K562 (cell line): ENCODE results near the gene SCP2. TPM values are rescaled to one million over a fixed set of nuclear protein-coding genes. Genes with fewer than 3 reads are reported as not detected.

Experiments used
- ARHGAP35 ChIP-seq: fragments of 450-650 bp; IDR thresholded peaks from 2 replicates; pipeline ENCODE4 v1.6.1; 2018; ENCODE audit not compliant: partially characterized antibody
- ARID3A ChIP-seq: IDR thresholded peaks from 2 replicates; pipeline ENCODE4 v1.6.1; 2012; ENCODE audit warnings: low read depth, low read length, improper control_type of control experiment, borderline replicate concordance
- BCOR ChIP-seq: fragments of 450-650 bp; IDR thresholded peaks from 2 replicates; pipeline ENCODE4 v1.6.1; 2016
- CSDE1 ChIP-seq, 2 experiments: fragments of 450-650 bp; IDR thresholded peaks; 2 replicates each; pipeline ENCODE4 v1.6.1; 2016; ENCODE audit warnings: mild to moderate bottlenecking in 1 of 2
- EP300 ChIP-seq: IDR thresholded peaks from 2 replicates; pipeline ENCODE4 v1.6.1; 2012; ENCODE audit warnings: low read length, improper control_type of control experiment
- FOXA3 ChIP-seq, 2 experiments: fragments of 450-650 bp in 1 of 2; sonication (generic) in 1 of 2; formaldehyde crosslinking; IDR thresholded peaks in 1 of 2; conservative IDR thresholded peaks in 1 of 2; 2 replicates each; pipeline versions ENCODE4 v1.4.0 to v1.8.0; 2020 to 2022; ENCODE audit warnings: mild to moderate bottlenecking in 2 of 2, missing genetic modification reagents in 1 of 2
- HDAC3 ChIP-seq: fragments of 450-650 bp; IDR thresholded peaks from 2 replicates; pipeline ENCODE4 v1.6.1; 2018; ENCODE audit warnings: borderline replicate concordance, mild to moderate bottlenecking, moderate library complexity; ENCODE audit not compliant: partially characterized antibody
- HNRNPUL1 ChIP-seq: fragments of 200-400 bp; formaldehyde crosslinking; IDR thresholded peaks from 2 replicates; pipeline ENCODE4 v1.6.1; 2017; ENCODE audit warnings: low read length
- MAFF ChIP-seq: IDR thresholded peaks from 2 replicates; pipeline ENCODE4 v1.6.1; 2012; ENCODE audit warnings: low read length, improper control_type of control experiment
- MAZ ChIP-seq, 2 experiments: fragments of 450-650 bp in 1 of 2; sonication (generic) in 1 of 2; formaldehyde crosslinking; IDR thresholded peaks in 1 of 2; conservative IDR thresholded peaks in 1 of 2; 2 replicates each; pipeline versions ENCODE4 v1.4.0 to v1.5.0; 2020; ENCODE audit warnings: mild to moderate bottlenecking in 1 of 2, missing genetic modification reagents in 1 of 2
- MITF ChIP-seq: IDR thresholded peaks from 2 replicates; pipeline ENCODE4 v1.6.1; 2014; ENCODE audit warnings: antibody characterized with exemption
- MTA2 ChIP-seq: fragments of 450-650 bp; IDR thresholded peaks from 2 replicates; pipeline ENCODE4 v1.6.1; 2016; ENCODE audit warnings: low read depth
- NCOR1 ChIP-seq: fragments of 450-650 bp; IDR thresholded peaks from 2 replicates; pipeline ENCODE4 v1.6.1; 2016; ENCODE audit warnings: mild to moderate bottlenecking, moderate library complexity
- NFIC ChIP-seq: fragments of 450-650 bp; IDR thresholded peaks from 2 replicates; pipeline ENCODE4 v1.6.1; 2017; ENCODE audit warnings: mild to moderate bottlenecking, inconsistent platforms
- NR2C2 ChIP-seq, 2 experiments: fragments of 200-800 bp in 1 of 2; sonication (Bioruptor generic) in 1 of 2; sonication (generic) in 1 of 2; formaldehyde crosslinking in 1 of 2; IDR thresholded peaks; 2 replicates each; pipeline versions ENCODE4 v1.6.1 to v1.8.0; 2016 to 2022; ENCODE audit warnings: mild to moderate bottlenecking in 1 of 2, missing compliant biosample characterization in 1 of 2, missing genetic modification characterization in 1 of 2, missing genetic modification reagents in 1 of 2
- POLR2AphosphoS5 ChIP-seq: IDR thresholded peaks from 2 replicates; pipeline ENCODE4 v1.6.1; 2011; ENCODE audit warnings: mild to moderate bottlenecking, low read depth, low read length, moderate library complexity; ENCODE audit not compliant: control insufficient read depth, insufficient read depth
- RAD21 ChIP-seq, 2 experiments: fragments of 250-450 bp in 1 of 2; fragments of 450-650 bp in 1 of 2; sonication (Bioruptor Pico) in 1 of 2; formaldehyde crosslinking in 1 of 2; IDR thresholded peaks in 1 of 2; conservative IDR thresholded peaks in 1 of 2; 2 replicates each; pipeline versions ENCODE4 v1.4.0 to v1.8.0; 2020 to 2022; ENCODE audit warnings: mild to moderate bottlenecking in 2 of 2, moderate library complexity in 1 of 2
- SMARCE1 ChIP-seq: fragments of 450-650 bp; IDR thresholded peaks from 2 replicates; pipeline ENCODE4 v1.7.1; 2016; ENCODE audit warnings: mild to moderate bottlenecking
- STAG1 ChIP-seq: sonication (generic); formaldehyde crosslinking; IDR thresholded peaks from 2 replicates; pipeline ENCODE4 v1.5.0; 2020; ENCODE audit warnings: missing genetic modification reagents, borderline replicate concordance
- TRIM24 ChIP-seq, 2 experiments: fragments of 450-650 bp; IDR thresholded peaks; 2 replicates each; pipeline ENCODE4 v1.6.1; 2016
- XRCC5 ChIP-seq: fragments of 200-400 bp; formaldehyde crosslinking; IDR thresholded peaks from 2 replicates; pipeline ENCODE4 v1.6.1; 2017; ENCODE audit warnings: low read depth, mild to moderate bottlenecking, low read length
- ZEB2 ChIP-seq: fragments of 450-650 bp; IDR thresholded peaks from 2 replicates; pipeline ENCODE4 v1.6.1; 2016
- ZNF140 ChIP-seq: fragments of 250-450 bp; sonication (Bioruptor Pico); IDR thresholded peaks from 2 replicates; pipeline ENCODE4 v1.8.0; 2021; ENCODE audit warnings: moderate library complexity, mild to moderate bottlenecking, inconsistent platforms
- ZNF174 ChIP-seq: fragments of 250-450 bp; sonication (Bioruptor Pico); IDR thresholded peaks from 2 replicates; pipeline ENCODE4 v1.4.0; 2020; ENCODE audit warnings: mild to moderate bottlenecking
- ZNF668 ChIP-seq: fragments of 250-450 bp; sonication (Bioruptor Pico); IDR thresholded peaks from 2 replicates; pipeline ENCODE4 v1.8.0; 2022; ENCODE audit warnings: mild to moderate bottlenecking, inconsistent platforms
- ZNF740 ChIP-seq, 3 experiments: fragments of 200-800 bp in 1 of 3; sonication (Bioruptor generic) in 1 of 3; sonication (generic) in 1 of 3; formaldehyde crosslinking in 1 of 3; IDR thresholded peaks; 2 replicates each; pipeline versions ENCODE4 v1.6.1 to v1.8.0; 2016 to 2022; ENCODE audit warnings: mild to moderate bottlenecking in 2 of 3, missing compliant biosample characterization in 2 of 3, missing genetic modification characterization in 2 of 3, missing genetic modification reagents in 1 of 3
- ZNF766 ChIP-seq: fragments of 200-800 bp; sonication (Bioruptor generic); conservative IDR thresholded peaks from 2 replicates; pipeline ENCODE4 v1.6.1; 2016; ENCODE audit warnings: missing genetic modification characterization, missing compliant biosample characterization
- polyA plus RNA-seq, 8 experiments: library from polyadenylated mRNA; depleted of rRNA in 4 of 8; stranded (reverse) in 5 of 8; unstranded in 3 of 8; fragments of >200 nt; fragmentation: Nextera tagmentation in 2 of 8; fragmentation: Illumina TruSeq in 1 of 8; extraction: Ambion mirVana in 2 of 8; extraction: Trizol in 1 of 8; gene quantifications; 2 replicates each; pipeline versions ENCODE4 v1.2.1 to v1.2.3, GENCODE V29; 2011 to 2014; ENCODE audit warnings: inconsistent platforms in 1 of 8, missing spikeins in 1 of 8
- total RNA-seq, 7 experiments: library from RNA; depleted of rRNA in 6 of 7; stranded (reverse); fragments of >200 nt in 6 of 7; fragmentation: Illumina TruSeq in 2 of 7; extraction: Trizol in 2 of 7; gene quantifications; 2 replicates each; pipeline versions ENCODE4 v1.2.1 to v1.2.3, GENCODE V29; 2011 to 2021; ENCODE audit warnings: low replicate concordance in 1 of 7

SCP2 gene
- total and polyA plus RNA-seq, 9 of the 15 experiments (the other 6 are each of a cell fraction or from before 2014, with no cell fraction given) = 63.8 to 258 (median 106) TPM

GRCh38 chr1:53011175-53011574, 84.1 kb downstream of the SCP2 start (continued):
- no peak for TF ChIP-seq MITF
- peak; percentile 68; the same call in 1 of the 2 replicates for TF ChIP-seq SMARCE1
- TF ChIP-seq NFIC = peak; percentile 59
- TF ChIP-seq HNRNPUL1 = no peak
- peak; percentile 72 for TF ChIP-seq EP300
- TF ChIP-seq ARHGAP35 = no peak
- no peak for TF ChIP-seq ZNF668 (CRISPR knock-in tag)
- TF ChIP-seq NR2C2 (CRISPR knock-in tag; IDR thresholded peaks at IDR 0.05) = no peak
- TF ChIP-seq NR2C2 (tag; IDR thresholded peaks at IDR 0.05) = no peak
- TF ChIP-seq RAD21 (CRISPR knock-in tag; conservative IDR thresholded peaks at IDR 0.05 in 1 of 2, IDR thresholded peaks at IDR 0.05 in 1 of 2) = no peak
- 0 out of 4 replicates have a peak, but pooled peaks of 1 of the 2 experiments have one; percentile 8 for TF ChIP-seq FOXA3 (CRISPR knock-in tag; conservative IDR thresholded peaks at IDR 0.05 in 1 of 2, IDR thresholded peaks at IDR 0.05 in 1 of 2)
- TF ChIP-seq ARID3A = 0 out of 2 replicates have a peak, but pooled peaks have one; percentile 37
- TF ChIP-seq MAZ (CRISPR knock-in tag; conservative IDR thresholded peaks at IDR 0.05 in 1 of 2, IDR thresholded peaks at IDR 0.05 in 1 of 2) = no peak
- TF ChIP-seq POLR2AphosphoS5 = 0 out of 2 replicates have a peak, but pooled peaks have one; percentile 20
- no peak for TF ChIP-seq BCOR
- TF ChIP-seq MAFF = no peak
- TF ChIP-seq TRIM24 (IDR thresholded peaks at IDR 0.05) = peak; percentile 59 to 60; a peak in 3 of 4 replicates
- TF ChIP-seq HDAC3 = peak; percentile 73
- TF ChIP-seq CSDE1 (IDR thresholded peaks at IDR 0.05) = no peak
- no peak for TF ChIP-seq ZNF740 (CRISPR knock-in tag; IDR thresholded peaks at IDR 0.05)
- no peak for TF ChIP-seq ZNF740 (tag; IDR thresholded peaks at IDR 0.05)
- TF ChIP-seq ZNF140 (CRISPR knock-in tag) = no peak
- peak; percentile 68; the same call in 1 of the 2 replicates for TF ChIP-seq MTA2
- TF ChIP-seq ZNF766 (CRISPR knock-in tag) = 0 out of 2 replicates have a peak, but pooled peaks have one; percentile 24
- no peak for TF ChIP-seq STAG1 (CRISPR knock-in tag)
- no peak for TF ChIP-seq ZNF174
- no peak for TF ChIP-seq ZEB2
- no peak for TF ChIP-seq XRCC5
- TF ChIP-seq NCOR1 = peak; percentile 87
